Measurements from ENCODE around the gene NNT. TPM values are rescaled to one million over a fixed set of nuclear protein-coding genes. Genes with fewer than 3 reads are reported as not detected.

NNT gene
- total and polyA plus RNA-seq, 2 experiments from 2014 or later = 55.3 to 102 TPM

DNA sequence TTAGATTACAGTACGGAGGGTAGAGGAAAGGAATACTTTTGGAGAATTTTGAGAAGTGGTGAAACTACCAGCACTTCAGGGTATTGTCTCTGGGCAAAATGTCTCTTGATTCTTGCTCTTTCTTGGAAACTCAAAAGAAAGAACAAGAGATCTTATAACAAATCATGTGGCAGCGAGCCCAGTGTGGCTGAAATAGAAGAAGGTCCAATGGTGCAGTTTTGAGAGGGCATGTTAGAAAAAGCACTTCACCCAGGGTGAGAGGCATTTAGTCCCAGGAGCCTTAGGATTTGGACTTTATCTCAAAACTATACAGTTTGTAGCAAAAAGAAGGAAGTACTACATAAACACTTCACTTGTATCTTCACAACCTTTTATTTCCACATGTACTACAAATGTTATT is 39.4 kb downstream of the NNT start:
- no peak for TF ChIP-seq EZH2phosphoT487 (IDR thresholded peaks at IDR 0.05; ENCODE audit: low read depth, severe bottlenecking, unreplicated experiment)
- no peak for TF ChIP-seq EZH2 (IDR thresholded peaks at IDR 0.05; ENCODE audit: borderline replicate concordance)
- no peak for TF ChIP-seq CTCF (IDR thresholded peaks at IDR 0.05; ENCODE audit: poor library complexity)
- H3K27ac ChIP-seq = no peak overlapping the region
- no peaks in the 10 kb centered on the region for H4K20me1 ChIP-seq (ENCODE audit: insufficient read depth, poor library complexity, severe bottlenecking)
- 93% methylated on average over 2 of the region's 2 CpGs for WGBS (ENCODE audit: low lambda C conversion rate, missing lambda C conversion rate)
- no peaks in the 10 kb centered on the region for H3K9me2 ChIP-seq (replicated peaks; ENCODE audit: insufficient read depth)
- no peaks in the 10 kb centered on the region for H3K4me1 ChIP-seq (ENCODE audit: insufficient read depth)
- no peaks in the 10 kb centered on the region for H3K9me3 ChIP-seq (ENCODE audit: low read depth)
- H3K36me3 ChIP-seq (replicated peaks; ENCODE audit: insufficient read depth, low read depth) = no peaks in the 10 kb centered on the region
- no peaks in the 10 kb centered on the region for H3K27me3 ChIP-seq
- no peak overlapping the region for H3K4me2 ChIP-seq
- no peak overlapping the region for H2AFZ ChIP-seq
- no peak overlapping the region for H3K4me3 ChIP-seq
- DNase-seq (ENCODE audit: low spot score) = no peak
- no peaks in the 10 kb centered on the region for H3K79me2 ChIP-seq

- DNase-seq (ENCODE audit: low spot score) = no peak
These were observed 40.3 kb downstream of the NNT start for GRCh38 chr5:43643327-43643726.

DNA sequence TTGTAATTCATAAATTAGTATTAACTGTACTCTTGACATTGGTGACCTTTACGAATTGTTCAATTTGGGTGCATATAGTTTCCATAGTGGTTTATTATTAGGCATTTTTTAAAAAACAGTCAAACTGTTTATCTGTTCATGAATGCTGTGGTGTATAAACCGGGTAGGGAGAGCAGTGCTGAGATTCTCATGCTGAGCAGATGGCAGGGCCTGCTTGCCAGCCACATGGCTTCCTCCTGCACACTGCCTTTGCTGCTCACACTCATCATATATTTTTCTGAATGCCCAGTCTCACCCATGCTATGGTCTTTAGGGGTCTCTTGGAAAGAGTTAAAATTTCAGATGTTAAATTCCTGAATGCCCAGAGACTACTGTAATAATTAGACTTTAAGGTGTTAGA is 40.8 kb downstream of the NNT start:
- no peaks in the 10 kb centered on the region for H3K9me2 ChIP-seq (replicated peaks; ENCODE audit: insufficient read depth)
- WGBS (ENCODE audit: low lambda C conversion rate, missing lambda C conversion rate) = 88% methylated on average over 2 of the region's 2 CpGs
- no peak overlapping the region for H2AFZ ChIP-seq

More at GRCh38 chr5:43643327-43643726, 40.3 kb downstream of the NNT start:
- no peaks in the 10 kb centered on the region for H3K27me3 ChIP-seq
- H3K79me2 ChIP-seq = no peaks in the 10 kb centered on the region
- H3K27ac ChIP-seq = no peak overlapping the region
- H3K4me2 ChIP-seq = no peak overlapping the region
- WGBS (ENCODE audit: low lambda C conversion rate, missing lambda C conversion rate) = 100% methylated on average over 1 of the region's 1 CpG
- no peaks in the 10 kb centered on the region for H4K20me1 ChIP-seq (ENCODE audit: insufficient read depth, poor library complexity, severe bottlenecking)
- no peak overlapping the region for H3K4me3 ChIP-seq
- H2AFZ ChIP-seq = no peak overlapping the region
- H3K36me3 ChIP-seq (replicated peaks; ENCODE audit: insufficient read depth, low read depth) = no peaks in the 10 kb centered on the region
- H3K4me1 ChIP-seq (ENCODE audit: insufficient read depth) = no peaks in the 10 kb centered on the region
- no peaks in the 10 kb centered on the region for H3K9me2 ChIP-seq (replicated peaks; ENCODE audit: insufficient read depth)
- H3K9me3 ChIP-seq (ENCODE audit: low read depth) = no peaks in the 10 kb centered on the region
- TF ChIP-seq EZH2 (IDR thresholded peaks at IDR 0.05; ENCODE audit: borderline replicate concordance) = no peak
- no peak for TF ChIP-seq CTCF (IDR thresholded peaks at IDR 0.05; ENCODE audit: poor library complexity)
- no peak for TF ChIP-seq EZH2phosphoT487 (IDR thresholded peaks at IDR 0.05; ENCODE audit: low read depth, severe bottlenecking, unreplicated experiment)

More for the DNA sequence above, 40.8 kb downstream of the NNT start:
- DNase-seq (ENCODE audit: low spot score) = no peak
- no peak for TF ChIP-seq EZH2phosphoT487 (IDR thresholded peaks at IDR 0.05; ENCODE audit: low read depth, severe bottlenecking, unreplicated experiment)
- TF ChIP-seq CTCF (IDR thresholded peaks at IDR 0.05; ENCODE audit: poor library complexity) = no peak
- TF ChIP-seq EZH2 (IDR thresholded peaks at IDR 0.05; ENCODE audit: borderline replicate concordance) = no peak
- Histone ChIP-seq H3K4me1 (ENCODE audit: insufficient read depth) (no peaks in the 10 kb centered on the region), H3K4me2 (no peak overlapping the region), H4K20me1 (ENCODE audit: insufficient read depth, poor library complexity, severe bottlenecking) (no peaks in the 10 kb centered on the region), H3K4me3 (no peak overlapping the region), H3K79me2 (no peaks in the 10 kb centered on the region), H3K27ac (no peak overlapping the region), H3K36me3 (replicated peaks; ENCODE audit: insufficient read depth, low read depth) (no peaks in the 10 kb centered on the region), H3K9me3 (ENCODE audit: low read depth) (no peaks in the 10 kb centered on the region), H3K27me3 (no peaks in the 10 kb centered on the region)
